ENCODE data around the gene CHST8. TPM values are rescaled to one million over a fixed set of nuclear protein-coding genes. Genes with fewer than 3 reads are reported as not detected.

Gene CHST8
- total and polyA plus RNA-seq, 2 donors, result 0.23 to 0.47 TPM

DNA sequence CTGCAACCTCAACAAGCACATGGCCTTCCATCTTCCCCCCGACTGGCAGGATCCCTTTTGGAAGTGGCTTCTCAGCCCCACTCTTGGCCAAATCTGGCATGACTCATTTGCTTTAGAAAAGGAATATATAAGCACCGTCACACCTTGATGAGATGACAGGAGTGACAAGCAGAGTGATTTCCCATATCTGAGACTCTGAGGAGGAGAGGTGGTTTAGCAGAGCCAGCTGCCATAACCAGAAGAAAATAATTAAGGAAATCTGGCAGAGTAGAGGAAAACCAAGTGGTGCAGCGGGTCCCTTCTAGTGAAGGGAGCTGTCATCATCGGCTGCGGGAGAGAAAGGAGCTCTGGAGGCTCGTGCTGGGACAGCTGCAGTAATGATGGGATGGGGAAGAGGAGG, 147.5 kb downstream of the CHST8 start:
- H3K4me1 ChIP-seq (ENCODE audit: control insufficient read depth in 2 of 2, insufficient read depth in 2 of 2, low read length in 2 of 2), result no peaks in the 10 kb centered on the region
- DNase-seq (ENCODE audit: low read depth in 6 of 9, low spot score in 9 of 9), result no peak
- no peaks in the 10 kb centered on the region for H3K36me3 ChIP-seq (ENCODE audit: control insufficient read depth in 2 of 2, insufficient read depth in 2 of 2, low read length in 1 of 2)
- 75% methylated on average over 6 of the region's 6 CpGs for WGBS
- no peak overlapping the region for H3K27ac ChIP-seq (ENCODE audit: low read depth in 1 of 2, low read length in 1 of 2)
- H3K27me3 ChIP-seq (ENCODE audit: control insufficient read depth in 2 of 2, insufficient read depth in 1 of 2, low read length in 1 of 2), result no peaks in the 10 kb centered on the region
- no peaks in the 10 kb centered on the region for H3K9me3 ChIP-seq (ENCODE audit: control insufficient read depth in 2 of 2, insufficient read depth in 1 of 2, low read length in 1 of 2)
- H3K4me3 ChIP-seq (ENCODE audit: low read length in 2 of 2), result no peak overlapping the region

DNA sequence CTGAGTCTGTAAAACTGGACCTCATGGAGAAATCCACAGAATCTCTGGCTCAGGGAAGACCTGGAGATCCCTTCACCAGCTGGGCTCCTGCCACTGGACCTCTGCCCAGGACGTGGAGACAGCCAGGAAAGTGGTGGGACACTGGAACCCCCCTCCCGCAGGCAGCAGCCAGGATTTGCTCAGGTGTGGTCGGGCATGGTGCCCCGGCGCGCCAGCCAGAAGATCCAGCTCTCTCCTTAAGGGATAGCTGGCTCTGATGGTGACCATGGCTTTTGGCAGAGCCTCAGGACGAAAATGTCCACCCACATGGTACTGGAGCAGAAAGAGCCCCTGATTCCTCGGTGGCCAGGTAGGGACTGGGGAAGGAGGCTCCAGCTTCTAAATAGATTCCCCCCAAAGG, 148.4 kb downstream of the CHST8 start:
- no peaks in the 10 kb centered on the region for H3K27me3 ChIP-seq (ENCODE audit: control insufficient read depth in 2 of 2, insufficient read depth in 1 of 2, low read length in 1 of 2)
- no peak for DNase-seq (ENCODE audit: low read depth in 6 of 9, low spot score in 9 of 9)
- H3K27ac ChIP-seq (ENCODE audit: low read depth in 1 of 2, low read length in 1 of 2), result no peak overlapping the region
- WGBS, result 86% methylated on average over 8 of the region's 8 CpGs
- no peaks in the 10 kb centered on the region for H3K4me1 ChIP-seq (ENCODE audit: control insufficient read depth in 2 of 2, insufficient read depth in 2 of 2, low read length in 2 of 2)
- H3K4me3 ChIP-seq (ENCODE audit: low read length in 2 of 2), result no peak overlapping the region
- no peaks in the 10 kb centered on the region for H3K36me3 ChIP-seq (ENCODE audit: control insufficient read depth in 2 of 2, insufficient read depth in 2 of 2, low read length in 1 of 2)
- H3K9me3 ChIP-seq (ENCODE audit: control insufficient read depth in 2 of 2, insufficient read depth in 1 of 2, low read length in 1 of 2), result no peaks in the 10 kb centered on the region

GRCh38 chr19:33771384-33772101, 149.8 kb downstream of the CHST8 start:
- DNase-seq (ENCODE audit: low read depth in 6 of 9, low spot score in 9 of 9), result peak in 4 of 9 donors; percentile 15 to 49 (median 30)
- Histone ChIP-seq H3K36me3 (ENCODE audit: control insufficient read depth in 2 of 2, insufficient read depth in 2 of 2, low read length in 1 of 2) (no peaks in the 10 kb centered on the region), H3K27me3 (ENCODE audit: control insufficient read depth in 2 of 2, insufficient read depth in 1 of 2, low read length in 1 of 2) (no peaks in the 10 kb centered on the region), H3K9me3 (ENCODE audit: control insufficient read depth in 2 of 2, insufficient read depth in 1 of 2, low read length in 1 of 2) (no peaks in the 10 kb centered on the region), H3K4me1 (ENCODE audit: control insufficient read depth in 2 of 2, insufficient read depth in 2 of 2, low read length in 2 of 2) (no peaks in the 10 kb centered on the region), H3K4me3 (ENCODE audit: low read length in 2 of 2) (no peak overlapping the region), H3K27ac (ENCODE audit: low read depth in 1 of 2, low read length in 1 of 2) (no peak overlapping the region)
- 40% methylated on average over 19 of the region's 19 CpGs for WGBS

DNA sequence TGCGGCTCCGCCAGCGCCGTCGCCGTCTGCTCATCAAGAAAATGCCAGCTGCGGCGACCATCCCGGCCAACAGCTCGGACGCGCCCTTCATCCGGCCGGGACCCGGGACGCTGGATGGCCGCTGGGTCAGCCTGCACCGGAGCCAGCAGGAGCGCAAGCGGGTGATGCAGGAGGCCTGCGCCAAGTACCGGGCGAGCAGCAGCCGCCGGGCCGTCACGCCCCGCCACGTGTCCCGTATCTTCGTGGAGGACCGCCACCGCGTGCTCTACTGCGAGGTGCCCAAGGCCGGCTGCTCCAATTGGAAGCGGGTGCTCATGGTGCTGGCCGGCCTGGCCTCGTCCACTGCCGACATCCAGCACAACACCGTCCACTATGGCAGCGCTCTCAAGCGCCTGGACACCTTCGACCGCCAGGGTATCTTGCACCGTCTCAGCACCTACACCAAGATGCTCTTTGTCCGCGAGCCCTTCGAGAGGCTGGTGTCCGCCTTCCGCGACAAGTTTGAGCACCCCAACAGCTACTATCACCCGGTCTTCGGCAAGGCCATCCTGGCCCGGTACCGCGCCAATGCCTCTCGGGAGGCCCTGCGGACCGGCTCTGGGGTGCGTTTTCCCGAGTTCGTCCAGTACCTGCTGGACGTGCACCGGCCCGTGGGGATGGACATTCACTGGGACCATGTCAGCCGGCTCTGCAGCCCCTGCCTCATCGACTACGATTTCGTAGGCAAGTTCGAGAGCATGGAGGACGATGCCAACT, 150.5 kb downstream of the CHST8 start:
- DNase-seq (ENCODE audit: low read depth in 6 of 9, low spot score in 9 of 9), result no peak
- Histone ChIP-seq H3K4me1 (ENCODE audit: control insufficient read depth in 2 of 2, insufficient read depth in 2 of 2, low read length in 2 of 2) (no peaks in the 10 kb centered on the region), H3K27ac (ENCODE audit: low read depth in 1 of 2, low read length in 1 of 2) (no peak overlapping the region), H3K9me3 (ENCODE audit: control insufficient read depth in 2 of 2, insufficient read depth in 1 of 2, low read length in 1 of 2) (no peaks in the 10 kb centered on the region), H3K4me3 (ENCODE audit: low read length in 2 of 2) (no peak overlapping the region), H3K36me3 (ENCODE audit: control insufficient read depth in 2 of 2, insufficient read depth in 2 of 2, low read length in 1 of 2) (no peaks in the 10 kb centered on the region), H3K27me3 (ENCODE audit: control insufficient read depth in 2 of 2, insufficient read depth in 1 of 2, low read length in 1 of 2) (no peaks in the 10 kb centered on the region)
- WGBS, result 96% methylated on average over 72 of the region's 72 CpGs

- Histone ChIP-seq H3K9me3 (ENCODE audit: control insufficient read depth in 2 of 2, insufficient read depth in 1 of 2, low read length in 1 of 2) (no peaks in the 10 kb centered on the region), H3K4me1 (ENCODE audit: control insufficient read depth in 2 of 2, insufficient read depth in 2 of 2, low read length in 2 of 2) (no peaks in the 10 kb centered on the region), H3K4me3 (ENCODE audit: low read length in 2 of 2) (no peak overlapping the region), H3K36me3 (ENCODE audit: control insufficient read depth in 2 of 2, insufficient read depth in 2 of 2, low read length in 1 of 2) (no peaks in the 10 kb centered on the region), H3K27me3 (ENCODE audit: control insufficient read depth in 2 of 2, insufficient read depth in 1 of 2, low read length in 1 of 2) (no peaks in the 10 kb centered on the region), H3K27ac (ENCODE audit: low read depth in 1 of 2, low read length in 1 of 2) (no peak overlapping the region)
- 95% methylated on average over 23 of the region's 23 CpGs for WGBS
- DNase-seq (ENCODE audit: low read depth in 6 of 9, low spot score in 9 of 9), result no peak
These were observed 151.1 kb downstream of the CHST8 start for GRCh38 chr19:33772858-33773180.

DNA sequence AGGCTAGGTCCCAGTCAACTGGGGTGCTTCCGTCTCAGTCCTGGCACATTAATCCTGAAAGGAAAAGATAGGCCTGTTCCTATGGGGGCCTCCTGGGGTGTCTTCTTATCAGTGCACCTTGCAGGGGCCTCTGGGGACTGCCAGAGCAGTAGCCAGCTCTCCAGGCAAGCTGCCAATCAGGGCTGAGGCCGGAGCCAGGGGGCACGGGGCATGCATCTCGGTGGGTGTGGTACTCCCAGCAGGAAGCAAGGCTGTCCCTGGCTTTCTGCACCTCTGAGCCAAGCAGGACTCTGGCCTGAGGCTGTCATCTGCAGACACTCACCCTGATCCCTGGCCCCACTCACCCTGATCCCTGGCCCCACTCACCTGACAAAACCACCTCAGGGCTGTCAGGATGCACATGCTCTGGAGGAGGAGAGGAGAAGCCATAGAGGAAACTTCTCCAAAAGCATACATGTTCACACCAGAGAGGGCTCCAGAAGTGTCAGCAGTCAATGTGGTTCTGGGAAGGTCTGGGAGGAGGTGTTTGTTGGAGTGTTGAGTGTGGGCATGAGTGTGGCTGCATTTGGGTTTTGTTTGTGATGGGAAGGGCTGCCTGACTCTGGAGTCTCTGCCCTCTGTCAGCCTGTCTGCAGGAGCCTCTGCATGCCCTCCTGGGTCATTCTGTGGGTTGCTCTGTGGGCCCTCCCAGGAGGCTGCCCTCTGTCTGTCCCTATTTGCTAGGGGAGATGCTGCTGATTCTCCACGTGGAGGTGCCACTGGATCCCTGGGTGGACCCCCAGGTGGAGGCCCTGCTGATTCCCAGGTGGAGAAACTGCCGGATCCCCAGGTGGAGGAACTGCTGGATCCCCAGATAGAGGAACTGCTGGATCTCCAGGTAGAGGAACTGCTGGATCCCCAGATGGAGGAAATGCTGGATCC, 152.2 kb downstream of the CHST8 start:
- Histone ChIP-seq H3K36me3 (ENCODE audit: control insufficient read depth in 2 of 2, insufficient read depth in 2 of 2, low read length in 1 of 2) (no peaks in the 10 kb centered on the region), H3K4me3 (ENCODE audit: low read length in 2 of 2) (no peak overlapping the region), H3K9me3 (ENCODE audit: control insufficient read depth in 2 of 2, insufficient read depth in 1 of 2, low read length in 1 of 2) (no peaks in the 10 kb centered on the region), H3K27ac (ENCODE audit: low read depth in 1 of 2, low read length in 1 of 2) (no peak overlapping the region), H3K4me1 (ENCODE audit: control insufficient read depth in 2 of 2, insufficient read depth in 2 of 2, low read length in 2 of 2) (no peaks in the 10 kb centered on the region), H3K27me3 (ENCODE audit: control insufficient read depth in 2 of 2, insufficient read depth in 1 of 2, low read length in 1 of 2) (peaks cover 7 to 9% of the 10 kb centered on the region in 2 donors)
- no peak for DNase-seq (ENCODE audit: low read depth in 6 of 9, low spot score in 9 of 9)
- WGBS, result 59% methylated on average over 6 of the region's 6 CpGs

DNA sequence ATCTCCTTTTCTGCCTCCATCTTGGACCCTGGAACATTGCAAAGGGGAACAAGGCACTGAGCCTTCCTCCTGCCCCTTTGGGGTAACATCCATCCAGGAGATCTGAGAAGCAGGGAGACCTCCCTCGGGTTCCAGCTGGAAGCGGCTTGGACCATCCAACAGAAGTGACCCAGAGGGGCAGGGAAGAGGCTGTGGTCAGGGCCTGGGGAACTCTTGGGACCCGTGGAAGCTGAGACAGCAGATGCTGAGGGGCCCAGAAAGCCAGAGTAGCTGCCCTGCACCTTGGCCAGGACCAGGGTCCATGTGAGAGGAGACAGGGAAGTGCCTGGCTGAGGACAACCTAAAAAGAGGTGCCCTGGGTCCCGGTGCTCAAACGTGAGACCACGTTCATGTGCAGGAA, 153.0 kb downstream of the CHST8 start:
- Histone ChIP-seq H3K4me3 (ENCODE audit: low read length in 2 of 2) (no peak overlapping the region), H3K36me3 (ENCODE audit: control insufficient read depth in 2 of 2, insufficient read depth in 2 of 2, low read length in 1 of 2) (no peaks in the 10 kb centered on the region), H3K27me3 (ENCODE audit: control insufficient read depth in 2 of 2, insufficient read depth in 1 of 2, low read length in 1 of 2) (peaks cover 10 to 17% of the 10 kb centered on the region in 2 donors), H3K4me1 (ENCODE audit: control insufficient read depth in 2 of 2, insufficient read depth in 2 of 2, low read length in 2 of 2) (no peaks in the 10 kb centered on the region), H3K9me3 (ENCODE audit: control insufficient read depth in 2 of 2, insufficient read depth in 1 of 2, low read length in 1 of 2) (no peaks in the 10 kb centered on the region), H3K27ac (ENCODE audit: low read depth in 1 of 2, low read length in 1 of 2) (no peak overlapping the region)
- WGBS, result 80% methylated on average over 6 of the region's 6 CpGs
- no peak for DNase-seq (ENCODE audit: low read depth in 6 of 9, low spot score in 9 of 9)

DNA sequence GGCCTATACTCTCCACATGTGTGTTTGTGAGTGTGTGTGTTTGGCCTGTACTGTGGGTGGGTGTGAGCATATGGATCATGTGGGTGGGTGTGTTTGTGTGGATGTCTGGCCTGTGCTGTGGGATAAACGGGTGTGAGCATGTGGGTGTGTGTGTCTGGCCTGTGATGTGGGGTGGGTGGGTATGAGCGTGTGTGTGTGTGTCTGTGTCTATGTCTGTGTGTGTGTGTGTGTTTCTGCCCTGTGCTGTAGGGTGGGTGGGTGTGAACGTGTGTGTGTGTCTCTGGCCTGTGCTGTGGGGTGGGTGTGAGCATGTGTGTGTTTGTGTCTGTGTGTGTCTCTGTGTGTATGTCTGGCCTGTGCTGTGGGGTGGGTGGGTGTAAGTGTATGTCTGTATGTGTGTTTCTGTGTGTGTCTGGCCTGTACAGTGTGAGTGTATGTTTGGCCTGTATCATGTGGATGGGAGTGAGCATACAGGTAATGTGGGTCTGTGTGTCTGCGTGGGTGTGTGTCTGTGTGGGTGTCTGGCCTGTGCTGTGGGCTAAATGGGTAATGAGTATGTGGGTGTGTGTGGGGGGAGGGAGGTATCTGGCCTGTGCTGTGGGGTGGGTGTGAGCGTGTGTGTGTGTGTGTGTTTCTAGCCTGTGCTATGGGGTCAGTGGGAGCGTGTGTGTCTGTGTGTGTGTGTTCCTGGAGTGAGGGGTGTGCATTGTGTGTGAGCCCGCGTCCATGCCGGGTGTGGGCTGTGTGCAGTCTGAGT, 154.2 kb downstream of the CHST8 start:
- peaks cover 10 to 17% of the 10 kb centered on the region in 2 donors for H3K27me3 ChIP-seq (ENCODE audit: control insufficient read depth in 2 of 2, insufficient read depth in 1 of 2, low read length in 1 of 2)
- no peak overlapping the region for H3K27ac ChIP-seq (ENCODE audit: low read depth in 1 of 2, low read length in 1 of 2)
- no peak overlapping the region for H3K4me3 ChIP-seq (ENCODE audit: low read length in 2 of 2)
- WGBS, result 95% methylated on average over 9 of the region's 9 CpGs
- H3K36me3 ChIP-seq (ENCODE audit: control insufficient read depth in 2 of 2, insufficient read depth in 2 of 2, low read length in 1 of 2), result no peaks in the 10 kb centered on the region
- no peaks in the 10 kb centered on the region for H3K9me3 ChIP-seq (ENCODE audit: control insufficient read depth in 2 of 2, insufficient read depth in 1 of 2, low read length in 1 of 2)
- H3K4me1 ChIP-seq (ENCODE audit: control insufficient read depth in 2 of 2, insufficient read depth in 2 of 2, low read length in 2 of 2), result no peaks in the 10 kb centered on the region
- DNase-seq (ENCODE audit: low read depth in 6 of 9, low spot score in 9 of 9), result no peak
